Choroid plexus epithelial cell (primary cell): ENCODE results near the gene PDP2.

Experiments used
- DNase-seq: peaks from one replicate; pipeline ENCODE4 v3.0.0-alpha.2; 2010; ENCODE audit warnings: low read depth
- H3K4me3 ChIP-seq: 2 replicates; pipeline ENCODE4 v1.5.1; 2011; ENCODE audit warnings: low read depth, mild to moderate bottlenecking, control low read depth, low read length, moderate library complexity
- CTCF ChIP-seq: conservative IDR thresholded peaks from 2 replicates; pipeline ENCODE4 v1.5.1; 2011; ENCODE audit warnings: low read depth, mild to moderate bottlenecking, control low read depth, inconsistent platforms, low read length, moderate library complexity

PDP2 gene

GRCh38 chr16:66902648-66903543 is 22.6 kb downstream of the PDP2 start:
- no peak overlapping the region for H3K4me3 ChIP-seq
- TF ChIP-seq CTCF: no peak
- DNase-seq: no peak

GRCh38 chr16:66903544-66904427 is 23.5 kb downstream of the PDP2 start:
- DNase-seq: no peak
- TF ChIP-seq CTCF: no peak
- H3K4me3 ChIP-seq: no peak overlapping the region

GRCh38 chr16:66904428-66904845 is 24.1 kb downstream of the PDP2 start:
- no peak overlapping the region for H3K4me3 ChIP-seq
- no peak for DNase-seq
- TF ChIP-seq CTCF: no peak

GRCh38 chr16:66904846-66905632 is 24.7 kb downstream of the PDP2 start:
- no peak for TF ChIP-seq CTCF
- DNase-seq: no peak
- no peak overlapping the region for H3K4me3 ChIP-seq

DNA sequence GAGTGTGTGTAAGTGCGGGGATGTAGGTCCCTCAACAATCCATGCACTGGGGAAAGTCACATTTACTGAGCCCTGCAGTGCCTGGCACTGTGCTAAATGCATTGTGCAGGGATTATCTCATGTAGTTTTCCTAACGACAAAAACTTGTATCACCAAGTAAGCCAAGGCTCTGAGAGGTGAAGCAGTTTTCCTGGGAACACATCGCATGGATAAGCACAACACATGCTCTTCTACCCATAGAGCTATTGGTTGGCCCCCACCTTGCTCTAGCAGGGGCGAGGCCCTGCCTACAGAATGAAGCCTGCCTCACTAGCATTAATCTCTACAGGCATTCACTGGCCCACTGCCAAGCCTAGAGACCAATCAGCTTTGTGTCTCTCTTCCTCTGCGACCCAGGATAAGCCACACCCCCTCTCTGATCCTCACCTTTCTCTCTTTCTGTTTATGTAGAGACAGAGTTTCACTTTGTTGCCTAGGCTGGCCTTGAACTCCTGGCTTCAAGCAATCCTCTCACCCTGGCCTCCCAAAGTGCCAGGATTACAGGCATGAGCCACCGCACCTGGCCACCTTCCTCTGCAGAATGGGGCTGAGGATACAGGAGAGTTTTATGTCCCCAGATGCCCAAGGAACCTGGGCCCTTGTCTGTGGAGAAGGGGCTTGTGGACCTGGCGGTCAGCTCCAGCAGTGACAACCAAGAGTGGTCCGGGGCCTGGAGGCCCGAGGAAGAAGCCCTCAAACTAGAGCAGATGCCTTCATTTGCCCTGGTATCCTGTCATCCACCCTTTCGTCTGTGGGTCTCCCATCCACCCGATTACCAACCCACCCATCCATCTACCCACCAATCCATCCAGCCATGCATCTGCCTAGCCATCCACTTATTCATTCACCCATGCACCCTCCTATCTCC is 25.6 kb downstream of the PDP2 start:
- peak; percentile 36 for DNase-seq
- H3K4me3 ChIP-seq: no peak overlapping the region
- TF ChIP-seq CTCF: no peak
